DMS 273 treated with DMSO at 0.1 percent for 48 hours (cell line): ENCODE data around the gene CROT.

Experiments
- DNase-seq: peaks from one replicate; lab custom pipeline; 2025; lab: John Stamatoyannopoulos, UW

CROT gene

GRCh38 chr7:87342231-87342630 is 3.2 kb upstream of the CROT start:
- DNase-seq, result no peak

- no peak for DNase-seq
Observed at GRCh38 chr7:87344446-87344845, 1.0 kb upstream of the CROT start.

GRCh38 chr7:87345962-87346371 is 503 bp downstream of the CROT start:
- DNase-seq, result no peak

- no peak for DNase-seq
Observed at GRCh38 chr7:87347207-87347606, 1.7 kb downstream of the CROT start.

- DNase-seq, result no peak
Observed at GRCh38 chr7:87347664-87348063, 2.2 kb downstream of the CROT start.

- no peak for DNase-seq
Observed at GRCh38 chr7:87354749-87355148, 9.3 kb downstream of the CROT start.

GRCh38 chr7:87356448-87356847 is 11.0 kb downstream of the CROT start:
- no peak for DNase-seq

- DNase-seq, result no peak
Observed at GRCh38 chr7:87359366-87359765, 13.9 kb downstream of the CROT start.

- DNase-seq, result no peak
Observed at GRCh38 chr7:87361320-87361719, 15.9 kb downstream of the CROT start.

GRCh38 chr7:87363342-87363741 is 17.9 kb downstream of the CROT start:
- DNase-seq, result no peak

GRCh38 chr7:87364246-87364645 is 18.8 kb downstream of the CROT start:
- no peak for DNase-seq

- no peak for DNase-seq
Observed at GRCh38 chr7:87369216-87369615, 23.8 kb downstream of the CROT start.

GRCh38 chr7:87370660-87371180 is 25.3 kb downstream of the CROT start:
- no peak for DNase-seq

GRCh38 chr7:87375662-87376435 is 30.4 kb downstream of the CROT start:
- no peak for DNase-seq

- DNase-seq, result no peak
Observed at GRCh38 chr7:87380905-87381304, 35.4 kb downstream of the CROT start.

- no peak for DNase-seq
Observed at GRCh38 chr7:87391020-87391701, 45.7 kb downstream of the CROT start.

GRCh38 chr7:87395442-87396020 is 50.1 kb downstream of the CROT start:
- DNase-seq, result no peak

GRCh38 chr7:87398446-87398845 is 53.0 kb downstream of the CROT start:
- DNase-seq, result no peak

GRCh38 chr7:87404674-87405073 is 59.2 kb downstream of the CROT start:
- no peak for DNase-seq

- DNase-seq, result no peak
Observed at GRCh38 chr7:87411186-87411585, 65.7 kb downstream of the CROT start.

GRCh38 chr7:87413029-87413428 is 67.6 kb downstream of the CROT start:
- DNase-seq, result no peak

GRCh38 chr7:87413951-87414793 is 68.7 kb downstream of the CROT start:
- DNase-seq, result no peak
